Hypothalamus (tissue), 51 donors: ENCODE data around the gene CFAP68.
"Not testable (repeated sequence)": the region's sequence is repeated elsewhere in the genome, so short reads cannot be mapped to it uniquely, and the experiment has no call there.

Source experiments
- DNase-seq, 51 donors: peaks; one replicate each; lab custom pipeline; 2025; lab: John Stamatoyannopoulos, UW

CFAP68 gene

DNA sequence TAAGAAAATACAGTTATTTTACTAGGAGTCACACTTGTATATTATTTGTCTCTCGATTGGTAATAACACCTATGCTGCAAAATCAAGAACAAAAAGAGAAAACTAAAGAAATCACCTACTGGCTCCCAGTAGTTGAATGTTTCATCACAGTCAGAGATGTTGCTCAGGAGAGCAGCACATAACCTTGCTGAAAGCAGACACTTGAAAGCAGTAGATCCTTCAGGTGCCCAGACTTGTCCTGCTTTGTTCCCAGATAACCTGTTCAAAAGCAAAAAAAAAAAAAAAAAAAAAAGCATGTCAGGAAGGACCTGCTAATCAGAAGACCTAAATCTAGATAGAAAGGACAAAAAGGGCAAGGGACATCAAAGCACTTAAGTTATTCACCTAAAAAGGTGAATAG, 9.2 kb upstream of the CFAP68 start:
- no peak for DNase-seq

DNA sequence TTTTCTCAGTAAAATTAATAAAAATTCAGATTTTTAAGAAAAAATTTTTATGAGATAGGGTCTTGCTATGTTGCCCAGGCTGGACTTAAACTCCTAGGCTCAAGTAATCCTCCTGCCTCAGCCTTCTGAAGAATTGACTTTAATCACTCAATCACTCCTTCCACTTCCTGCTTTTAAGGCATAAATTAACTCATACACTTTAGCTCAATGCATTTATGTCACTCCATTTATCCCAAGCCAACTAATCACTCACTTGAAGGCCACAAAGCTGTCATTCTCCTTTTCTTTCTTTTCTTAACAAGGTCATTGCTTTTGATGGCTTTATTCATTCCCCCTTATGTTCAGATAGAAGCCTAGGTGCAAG, 8.8 kb upstream of the CFAP68 start:
- no peak for DNase-seq

DNA sequence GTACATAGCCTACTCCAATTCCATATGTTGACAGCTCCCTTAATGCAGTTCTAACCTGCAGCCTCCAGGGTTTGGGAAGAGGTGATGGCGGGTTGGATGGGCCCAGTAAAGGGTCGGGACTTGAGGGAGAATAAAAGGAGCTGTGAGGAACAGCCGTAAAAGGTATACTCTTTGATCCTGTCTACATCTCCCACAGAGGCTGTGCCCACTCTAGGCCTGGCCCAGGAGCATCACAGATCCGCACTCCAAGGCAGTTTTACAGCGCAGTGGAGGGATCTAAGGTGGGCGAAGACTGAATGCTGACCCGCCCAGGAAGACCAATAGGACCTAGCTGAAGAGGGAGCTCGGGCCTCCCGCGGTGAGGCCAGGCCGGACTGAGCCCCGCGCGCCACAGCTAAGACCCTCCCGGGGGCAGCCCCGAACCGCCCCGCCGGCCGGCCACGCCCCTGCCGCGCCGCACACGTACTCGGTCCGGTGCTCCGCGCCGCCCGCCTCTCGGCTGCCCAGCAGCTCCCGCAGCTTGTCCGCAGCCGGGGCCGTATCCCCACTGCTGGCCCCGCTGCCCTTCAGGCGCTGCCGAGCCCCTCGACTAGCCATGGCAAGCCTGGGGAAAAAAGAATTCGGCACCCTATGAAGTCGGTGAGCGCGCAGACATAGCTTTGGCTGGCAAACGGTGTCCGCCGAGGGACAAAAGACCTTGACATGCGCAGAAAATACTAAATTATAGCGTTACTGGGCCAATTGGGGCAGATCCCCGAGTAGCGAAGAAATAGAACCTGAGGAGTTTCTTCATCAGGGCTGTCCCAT, 8.3 kb upstream of the CFAP68 start, which contains the start of gene ALG9:
ALG9 (minus strand) TSS at position 696 of the 807 bp plus-strand sequence; CDS start at position 597, 99 bp downstream.
- peak; percentile 30 to 91 (median 60) for DNase-seq

DNA sequence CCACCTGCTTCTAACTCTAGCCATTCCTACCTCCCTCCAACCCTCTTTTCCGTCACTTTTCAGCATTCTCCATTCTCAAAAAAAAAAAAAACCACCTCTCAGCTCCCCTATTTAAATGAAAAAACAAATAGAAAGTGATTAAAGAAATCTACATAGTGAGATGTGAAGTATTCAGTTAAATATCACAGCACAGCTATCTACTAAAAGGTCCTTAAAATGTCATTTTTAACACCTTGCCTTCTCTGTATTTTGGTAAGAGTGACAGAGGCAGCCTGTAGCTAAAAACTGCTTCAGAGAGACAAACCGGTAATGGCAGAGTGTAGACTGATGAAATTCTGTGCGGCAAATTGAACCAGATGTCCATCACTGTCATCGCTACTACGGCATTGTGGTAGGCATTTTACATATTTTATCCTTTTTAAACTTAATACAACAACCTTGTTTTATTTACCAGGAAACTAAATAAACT, 7.6 kb upstream of the CFAP68 start:
- peak in 1 of 51 donors; percentile 45 for DNase-seq

GRCh38 chr11:111878385-111878848, 924 bp upstream of the CFAP68 start:
- DNase-seq = peak in 1 of 51 donors; percentile 31

- no peak for DNase-seq
Observed at GRCh38 chr11:111879637-111879960, 258 bp downstream of the CFAP68 start.

DNA sequence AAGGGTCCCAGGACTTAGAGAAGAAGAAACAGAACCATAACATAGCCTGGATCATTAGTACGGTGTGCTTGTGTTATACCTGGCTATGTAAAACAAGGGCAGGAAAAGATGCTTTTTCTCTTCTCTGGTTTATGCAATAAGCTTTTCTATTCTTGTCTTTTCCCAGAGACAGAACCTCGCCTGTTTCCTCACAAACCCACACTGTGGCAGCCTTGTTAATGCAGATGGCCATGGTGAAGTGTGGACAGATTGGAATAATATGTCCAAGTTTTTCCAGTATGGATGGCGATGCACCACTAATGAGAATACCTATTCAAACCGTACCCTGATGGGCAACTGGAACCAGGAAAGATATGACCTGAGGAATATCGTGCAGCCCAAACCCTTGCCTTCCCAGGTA, 2.9 kb downstream of the CFAP68 start:
- DNase-seq = peak in 4 of 51 donors; percentile 1 to 9 (median 4)

- DNase-seq = not testable (repeated sequence)
Observed at GRCh38 chr11:111885053-111885452, 5.7 kb downstream of the CFAP68 start.

DNA sequence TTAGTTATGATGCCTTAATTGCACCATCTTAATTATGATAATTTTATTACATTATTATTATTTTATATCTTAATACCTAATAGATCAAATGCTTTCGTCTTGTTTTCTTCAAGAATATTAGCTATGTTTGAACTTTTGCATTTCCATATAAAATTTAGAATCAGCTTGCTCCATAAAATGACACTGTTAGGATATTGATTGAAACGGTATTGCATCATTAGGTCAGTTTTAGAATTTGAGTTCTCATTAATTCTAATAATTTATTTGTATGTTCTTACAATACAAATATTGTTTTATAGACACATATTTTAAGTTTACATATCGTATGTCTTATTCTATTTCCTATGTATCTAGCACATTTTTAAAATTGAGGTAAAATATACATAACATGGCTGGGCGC, 6.7 kb downstream of the CFAP68 start:
- DNase-seq = no peak

GRCh38 chr11:111886844-111887243, 7.5 kb downstream of the CFAP68 start:
- no peak for DNase-seq

DNA sequence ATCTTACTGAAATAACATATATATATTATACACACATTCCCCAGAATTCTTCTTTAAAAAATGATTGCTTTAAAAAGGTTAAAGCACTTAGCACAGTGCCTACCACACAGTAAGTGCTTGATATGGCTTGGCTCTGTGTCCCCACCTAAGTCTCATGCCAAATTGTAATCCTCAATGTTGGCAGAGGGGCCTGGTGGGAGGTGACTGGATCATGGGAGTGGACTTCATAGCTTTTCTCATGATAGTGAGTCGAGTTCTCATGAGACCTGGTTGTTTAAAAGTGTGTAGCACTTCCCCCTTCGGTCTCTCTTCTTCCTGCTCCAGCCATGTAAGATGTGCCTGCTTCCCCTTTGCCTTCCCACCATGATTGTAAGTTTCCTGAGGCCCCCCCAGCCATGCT, 26.1 kb downstream of the CFAP68 start:
- DNase-seq = no peak

- DNase-seq = no peak
Observed at GRCh38 chr11:111906680-111907079, 27.3 kb downstream of the CFAP68 start.

GRCh38 chr11:111908639-111909305, 29.4 kb downstream of the CFAP68 start:
- DNase-seq = peak in 2 of 51 donors; percentile 16 to 43

GRCh38 chr11:111909378-111909777, 30.0 kb downstream of the CFAP68 start:
- peak in 1 of 51 donors; percentile 43 for DNase-seq

DNA sequence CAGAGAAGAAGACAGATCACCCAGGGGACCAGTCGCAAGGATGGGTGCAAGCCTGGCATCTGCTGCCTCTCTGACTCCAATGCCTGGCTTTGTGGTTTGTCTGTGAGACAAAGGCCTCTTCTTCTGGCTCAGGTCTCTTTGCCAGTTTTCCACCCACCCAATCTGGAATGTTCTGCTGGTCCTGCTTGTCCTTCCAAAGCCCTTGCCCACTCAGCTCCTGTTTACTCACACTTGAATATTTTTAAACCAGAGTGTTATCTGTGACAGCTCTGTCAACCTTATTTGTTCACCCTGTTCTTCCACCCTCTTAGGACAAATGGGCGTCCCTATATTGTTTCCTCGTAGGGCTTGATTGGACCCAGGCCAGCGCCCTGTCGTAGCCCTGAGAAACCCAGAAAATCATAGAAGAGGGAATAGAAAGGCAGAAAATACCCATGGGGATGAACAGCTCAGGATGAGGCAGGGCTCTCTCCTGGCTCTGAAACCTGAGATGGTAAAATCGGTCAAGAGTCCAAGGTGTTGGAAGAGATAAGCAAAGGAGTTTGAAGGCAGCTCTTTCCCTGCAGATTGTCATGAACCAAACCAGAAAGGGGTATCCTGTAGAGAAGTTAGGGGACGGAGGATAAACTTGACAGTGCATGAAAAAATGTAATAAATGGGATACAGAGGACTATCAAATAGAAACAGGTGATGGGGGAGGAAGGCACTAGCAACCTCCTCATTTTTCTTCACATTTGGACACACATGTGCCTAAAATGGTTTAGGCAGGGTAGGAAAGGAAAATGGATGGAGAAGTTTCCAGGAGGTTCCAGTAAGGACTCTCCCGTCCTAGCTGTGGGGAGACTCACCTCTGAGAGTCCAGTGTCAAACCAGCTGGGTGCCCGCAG, 31.6 kb downstream of the CFAP68 start:
- DNase-seq = peak in 43 of 51 donors; percentile 13 to 92 (median 68)

DNA sequence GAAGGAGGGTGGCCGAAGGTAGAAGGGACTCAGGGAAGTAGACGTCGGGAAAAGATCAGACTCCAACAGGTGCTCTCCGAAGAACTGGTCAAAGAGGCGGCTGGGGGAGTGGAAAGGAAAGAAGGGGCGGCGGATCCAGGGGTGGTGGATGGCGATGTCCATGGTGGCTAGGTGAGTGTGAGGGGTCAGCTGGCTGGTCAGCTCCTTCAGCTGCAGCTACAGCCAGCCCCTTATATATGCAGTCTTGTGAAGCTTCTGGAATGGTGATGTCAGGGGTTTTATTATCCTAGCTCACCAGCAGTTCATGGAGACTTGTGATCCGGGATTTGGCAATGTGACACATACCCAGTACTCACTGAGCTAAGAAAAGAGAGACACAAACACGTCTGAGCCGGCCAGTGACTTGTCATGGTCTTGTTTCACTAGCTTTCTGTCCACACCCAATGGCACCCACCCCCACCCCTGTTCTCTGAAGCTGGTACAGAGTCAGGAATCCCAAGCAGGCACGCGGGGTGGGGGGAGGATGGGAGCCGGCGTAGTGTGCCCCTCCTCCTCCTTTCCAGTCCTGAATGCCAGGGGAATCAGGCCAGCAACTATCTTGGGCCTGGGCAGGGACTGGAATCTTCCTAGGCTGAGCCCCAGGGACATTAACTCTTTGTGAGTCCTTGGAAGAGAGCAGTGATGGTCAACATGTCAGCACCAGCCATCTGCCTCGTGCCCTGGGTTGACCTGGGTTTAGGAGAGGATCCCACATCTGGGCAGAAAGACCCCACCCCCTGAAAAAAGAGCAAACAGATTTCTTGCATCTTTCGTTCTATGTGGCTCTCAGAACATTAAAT, 32.4 kb downstream of the CFAP68 start, which contains the start of gene CRYAB:
CRYAB (minus strand) TSS at position 208 of the 839 bp plus-strand sequence; CDS start at position 162, 46 bp downstream.
- DNase-seq = peak; percentile 41 to 97 (median 88)

- peak in 11 of 51 donors; percentile 18 to 82 (median 48) for DNase-seq
Observed at GRCh38 chr11:111912535-111912934, 33.2 kb downstream of the CFAP68 start, which contains the start of gene HSPB2. Gene HSPB2, plus strand, starts transcription at chr11:111912734. Its CDS starts 96 bp downstream, at chr11:111912830.

GRCh38 chr11:111913031-111913861, 33.9 kb downstream of the CFAP68 start:
- DNase-seq = peak in 11 of 51 donors; percentile 26 to 71 (median 51)

DNA sequence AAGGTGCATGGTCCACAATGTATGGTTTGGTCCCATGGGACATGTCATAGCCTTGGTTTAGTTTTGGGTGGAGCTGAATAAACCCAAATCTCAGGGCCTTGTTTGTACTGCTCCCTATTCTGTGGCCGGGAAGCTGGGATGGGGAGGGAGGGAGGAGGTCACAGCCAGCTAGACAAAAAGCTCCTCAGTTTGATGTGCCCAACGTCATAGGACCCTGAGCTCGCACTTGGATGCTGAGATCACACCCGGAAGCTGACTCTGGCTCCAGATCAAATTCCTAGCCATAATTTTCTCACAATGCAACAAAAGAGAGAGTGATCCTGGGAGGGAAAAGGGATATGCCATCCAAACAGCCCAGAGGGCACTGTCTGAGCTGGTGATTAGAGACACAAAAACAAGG, 34.7 kb downstream of the CFAP68 start:
- peak in 39 of 51 donors; percentile 36 to 91 (median 67) for DNase-seq
